ENCODE results near the gene SVEP1. TPM values are rescaled to one million over a fixed set of nuclear protein-coding genes. Genes with fewer than 3 reads are reported as not detected.

Gene SVEP1
- total and polyA plus RNA-seq, 2 experiments from 2014 or later, result 0.18 to 0.63 TPM

DNA sequence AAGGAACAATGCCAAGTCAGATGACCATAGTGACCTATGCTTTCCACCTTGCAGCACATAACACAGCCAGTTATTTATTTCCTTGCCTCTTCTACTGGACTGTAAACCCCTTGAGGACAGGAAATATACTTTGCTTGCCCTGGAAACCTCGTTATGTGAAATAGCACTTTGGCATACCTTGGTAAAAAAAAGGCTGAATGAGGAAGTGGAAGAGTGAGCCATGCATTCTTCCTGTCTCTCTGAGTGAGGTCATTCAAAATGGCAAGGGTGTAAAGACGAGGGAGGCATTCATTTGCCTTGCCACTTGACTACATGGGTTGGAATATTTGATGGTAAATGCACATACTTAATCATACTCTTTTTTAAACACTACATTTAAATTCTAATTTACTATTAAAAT, 42.8 kb upstream of the SVEP1 start (continued):
- TF ChIP-seq ZNF462 (CRISPR knock-in tag; IDR thresholded peaks at IDR 0.05) (no peak), EZH2phosphoT487 (IDR thresholded peaks at IDR 0.05; ENCODE audit: unreplicated experiment) (no peak)
- TF ChIP-seq, protein P1, sequence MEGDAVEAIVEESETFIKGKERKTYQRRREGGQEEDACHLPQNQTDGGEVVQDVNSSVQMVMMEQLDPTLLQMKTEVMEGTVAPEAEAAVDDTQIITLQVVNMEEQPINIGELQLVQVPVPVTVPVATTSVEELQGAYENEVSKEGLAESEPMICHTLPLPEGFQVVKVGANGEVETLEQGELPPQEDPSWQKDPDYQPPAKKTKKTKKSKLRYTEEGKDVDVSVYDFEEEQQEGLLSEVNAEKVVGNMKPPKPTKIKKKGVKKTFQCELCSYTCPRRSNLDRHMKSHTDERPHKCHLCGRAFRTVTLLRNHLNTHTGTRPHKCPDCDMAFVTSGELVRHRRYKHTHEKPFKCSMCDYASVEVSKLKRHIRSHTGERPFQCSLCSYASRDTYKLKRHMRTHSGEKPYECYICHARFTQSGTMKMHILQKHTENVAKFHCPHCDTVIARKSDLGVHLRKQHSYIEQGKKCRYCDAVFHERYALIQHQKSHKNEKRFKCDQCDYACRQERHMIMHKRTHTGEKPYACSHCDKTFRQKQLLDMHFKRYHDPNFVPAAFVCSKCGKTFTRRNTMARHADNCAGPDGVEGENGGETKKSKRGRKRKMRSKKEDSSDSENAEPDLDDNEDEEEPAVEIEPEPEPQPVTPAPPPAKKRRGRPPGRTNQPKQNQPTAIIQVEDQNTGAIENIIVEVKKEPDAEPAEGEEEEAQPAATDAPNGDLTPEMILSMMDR (conservative IDR thresholded peaks at IDR 0.05; ENCODE audit: low read depth in 2 of 2), result no peak

DNA sequence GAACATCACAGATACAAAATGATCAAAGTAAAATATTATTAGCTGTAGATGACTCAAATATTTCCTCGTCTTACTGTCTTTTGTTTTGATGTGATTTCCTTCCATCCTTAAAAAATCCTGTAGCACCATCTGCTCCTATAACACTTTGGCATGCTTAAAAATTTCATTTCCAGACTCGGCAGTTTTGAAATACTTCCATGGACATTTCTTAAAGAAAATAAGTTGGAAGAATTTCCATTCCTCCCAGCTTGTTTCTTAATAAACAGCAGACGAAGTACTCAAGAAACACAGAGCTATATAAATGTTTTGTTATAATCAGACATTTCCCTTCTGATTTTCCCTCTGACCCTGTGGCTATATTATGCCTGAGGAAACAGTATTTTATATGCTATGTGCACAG, 41.2 kb upstream of the SVEP1 start:
- Histone ChIP-seq H3K27ac (ENCODE audit: low read depth) (no peak overlapping the region), H3K9me2 (ENCODE audit: insufficient read depth) (no peaks in the 10 kb centered on the region), H2AFZ (no peak overlapping the region), H3K36me3 (ENCODE audit: insufficient read depth) (no peaks in the 10 kb centered on the region), H3K4me3 (no peak overlapping the region), H3K27me3 (ENCODE audit: insufficient read depth) (no peaks in the 10 kb centered on the region), H3F3A (replicated peaks; ENCODE audit: low read depth) (no peaks in the 10 kb centered on the region), H3K4me1 (ENCODE audit: insufficient read depth) (0 out of 2 replicates have a peak, but pooled peaks cover 3% of the 10 kb centered on the region), H3K79me2 (replicated peaks; ENCODE audit: insufficient read depth) (no peaks in the 10 kb centered on the region), H4K20me1 (replicated peaks; ENCODE audit: insufficient read depth) (no peaks in the 10 kb centered on the region), H3K4me2 (no peak overlapping the region)
- Mint-ChIP-seq H3K4me3 (no peak overlapping the region), H3K9me3 (no peaks in the 10 kb centered on the region), H3K27ac (no peak overlapping the region), H3K4me1 (peaks cover 2% of the 10 kb centered on the region; the same call in 1 of the 3 replicates), H3K36me3 (ENCODE audit: low read depth) (no peaks in the 10 kb centered on the region), H3K27me3 (ENCODE audit: insufficient read depth, low read depth, poor library complexity) (no peaks in the 10 kb centered on the region)
- no peak for ATAC-seq
- no peak for DNase-seq (ENCODE audit: low spot score)
- TF ChIP-seq EZH2 (IDR thresholded peaks at IDR 0.05; ENCODE audit: low read depth, unreplicated experiment) (no peak), ZNF331 (CRISPR knock-in tag; IDR thresholded peaks at IDR 0.05; ENCODE audit: low read depth) (no peak), JUNB (IDR thresholded peaks at IDR 0.05; ENCODE audit: unreplicated experiment) (no peak), REST (IDR thresholded peaks at IDR 0.05; ENCODE audit: unreplicated experiment) (no peak), STAT1 (IDR thresholded peaks at IDR 0.05; ENCODE audit: unreplicated experiment) (no peak), ETS1 (IDR thresholded peaks at IDR 0.05) (no peak), EZH2phosphoT487 (IDR thresholded peaks at IDR 0.05; ENCODE audit: unreplicated experiment) (no peak), CREB1 (CRISPR knock-in tag; IDR thresholded peaks at IDR 0.05; ENCODE audit: low read depth) (no peak)
- TF ChIP-seq, protein P1 (conservative IDR thresholded peaks at IDR 0.05; ENCODE audit: low read depth in 2 of 2), result no peak
